GM10847 (cell line): ENCODE measurements around the gene CIB4.

Source experiments
- POLR2A ChIP-seq: IDR thresholded peaks from 2 replicates; pipeline ENCODE4 v1.6.1; 2011; ENCODE audit not compliant: insufficient read length; ENCODE audit errors: extremely low read depth

The CIB4 gene

GRCh38 chr2:26650713-26651469 is 9.7 kb upstream of the CIB4 start:
- no peak for TF ChIP-seq POLR2A

- no peak for TF ChIP-seq POLR2A
Observed at GRCh38 chr2:26649992-26650712, 9.0 kb upstream of the CIB4 start.

GRCh38 chr2:26649322-26649721 is 8.2 kb upstream of the CIB4 start:
- no peak for TF ChIP-seq POLR2A

- no peak for TF ChIP-seq POLR2A
Observed at GRCh38 chr2:26648516-26648915, 7.3 kb upstream of the CIB4 start.

GRCh38 chr2:26647981-26648380 is 6.8 kb upstream of the CIB4 start:
- no peak for TF ChIP-seq POLR2A

- TF ChIP-seq POLR2A = no peak
Observed at GRCh38 chr2:26646986-26647672, 6.0 kb upstream of the CIB4 start.

- no peak for TF ChIP-seq POLR2A
Observed at GRCh38 chr2:26645762-26646161, 4.6 kb upstream of the CIB4 start.

- no peak for TF ChIP-seq POLR2A
Observed at GRCh38 chr2:26644188-26644835, 3.1 kb upstream of the CIB4 start.

GRCh38 chr2:26642429-26642828 is 1.3 kb upstream of the CIB4 start:
- TF ChIP-seq POLR2A = no peak

- no peak for TF ChIP-seq POLR2A
Observed at GRCh38 chr2:26640331-26640745, 828 bp downstream of the CIB4 start.

- no peak for TF ChIP-seq POLR2A
Observed at GRCh38 chr2:26639685-26640243, 1.4 kb downstream of the CIB4 start.

GRCh38 chr2:26637811-26638310 is 3.3 kb downstream of the CIB4 start:
- TF ChIP-seq POLR2A = no peak

GRCh38 chr2:26636935-26637334 is 4.2 kb downstream of the CIB4 start:
- TF ChIP-seq POLR2A = no peak

GRCh38 chr2:26635401-26635800 is 5.8 kb downstream of the CIB4 start:
- TF ChIP-seq POLR2A = no peak

GRCh38 chr2:26634636-26635230 is 6.4 kb downstream of the CIB4 start:
- TF ChIP-seq POLR2A = no peak

GRCh38 chr2:26633993-26634595 is 7.1 kb downstream of the CIB4 start:
- TF ChIP-seq POLR2A = no peak
